GM12878 (cell line): ENCODE results near the gene JPT1. TPM values are rescaled to one million over a fixed set of nuclear protein-coding genes. Genes with fewer than 3 reads are reported as not detected.
A peak's percentile ranks its signal among the peaks of the same experiment; 100 is the strongest.

Experiments used
- ATAC-seq: fragments of 200-7000 bp; cut with Tn5 transposase; 3 replicates; pipeline ENCODE4 v1.9.1; 2020; ENCODE audit warnings: mild to moderate bottlenecking, moderate library complexity
- BruUV-seq: library from RNA; stranded (reverse); fragments of 400-500 nt; replicated peaks from 2 replicates; lab custom pipeline; 2021; lab: Mats Ljungman, UMichigan
- CTCF ChIA-PET: fragments of 300-600 bp; sonication (Branson Sonifier 250); formaldehyde crosslinking; extraction: SDS; loops from one replicate; lab custom pipeline; 2021; ENCODE audit warnings: inconsistent platforms; lab: Yijun Ruan, JAX
- POLR2A ChIA-PET: fragments of 350-600 bp; formaldehyde crosslinking; extraction: SDS; loops from one replicate; lab custom pipeline; 2021; ENCODE audit warnings: inconsistent platforms; lab: Charles Lee
- RAD21 ChIA-PET: fragments of 300-600 bp; sonication (Branson Sonifier 250); formaldehyde crosslinking; loops from one replicate; lab custom pipeline; 2023; ENCODE audit warnings: antibody characterized with exemption; ENCODE audit not compliant: unreplicated experiment; lab: Charles Lee
- SMC1A ChIA-PET: fragments of 300-600 bp; sonication (Branson Sonifier 250); formaldehyde crosslinking; loops from one replicate; lab custom pipeline; 2023; ENCODE audit not compliant: unreplicated experiment, uncharacterized antibody; lab: Charles Lee
- DNase-seq: peaks from one replicate; pipeline ENCODE4 v3.0.0-alpha.2; 2011; ENCODE audit warnings: low read depth, low spot score
- FAIRE-seq: peaks from 3 replicates; lab custom pipeline; 2011; peaks lifted over from hg19 to GRCh38; lab: Jason Lieb, UNC
- H2AFZ ChIP-seq: 2 replicates; pipeline ENCODE4 v1.6.0; 2011; ENCODE audit warnings: low read depth, low read length, control low read depth; ENCODE audit not compliant: control insufficient read depth
- H3K27ac ChIP-seq: 2 replicates; pipeline ENCODE4 v1.5.1; 2011; ENCODE audit warnings: control low read depth; ENCODE audit not compliant: control insufficient read depth, insufficient read depth
- H3K27me3 ChIP-seq, 2 experiments: replicated peaks in 1 of 2; 2 replicates each; pipeline versions ENCODE4 v1.6.0 to v1.6.1; 2011; ENCODE audit warnings: low read length in 1 of 2; ENCODE audit not compliant: control insufficient read depth in 2 of 2, insufficient read depth in 2 of 2
- H3K36me3 ChIP-seq, 2 experiments: 2 replicates each; pipeline ENCODE4 v1.5.1; 2011; ENCODE audit warnings: low read length in 1 of 2; ENCODE audit not compliant: control insufficient read depth in 2 of 2, insufficient read depth in 2 of 2
- H3K4me1 ChIP-seq: 2 replicates; pipeline ENCODE4 v1.6.1; 2011; ENCODE audit warnings: mild to moderate bottlenecking, low read length, moderate library complexity, mixed read lengths; ENCODE audit not compliant: control insufficient read depth, insufficient read depth
- H3K4me2 ChIP-seq: 2 replicates; pipeline ENCODE4 v1.6.0; 2011; ENCODE audit warnings: control low read depth; ENCODE audit not compliant: control insufficient read depth, insufficient read depth
- H3K4me3 ChIP-seq: fragments of 200-600 bp; sonication (generic); 2 replicates; pipeline ENCODE4 v1.5.1; 2016
- H3K79me2 ChIP-seq: 2 replicates; pipeline ENCODE4 v1.6.0; 2011; ENCODE audit warnings: low read length; ENCODE audit not compliant: control insufficient read depth, insufficient read depth
- H3K9ac ChIP-seq: 2 replicates; pipeline ENCODE4 v1.8.0; 2011; ENCODE audit warnings: low read length, control low read depth, mixed read lengths; ENCODE audit not compliant: control insufficient read depth, insufficient read depth
- H3K9me3 ChIP-seq: replicated peaks from 3 replicates; pipeline ENCODE4 v1.5.1; 2011; ENCODE audit warnings: mild to moderate bottlenecking, low read length; ENCODE audit not compliant: control insufficient read depth, insufficient read depth
- H4K20me1 ChIP-seq: 2 replicates; pipeline ENCODE4 v1.6.0; 2011; ENCODE audit not compliant: control insufficient read depth, insufficient read depth
- BACH1 ChIP-seq: fragments of 450-650 bp; IDR thresholded peaks from 2 replicates; pipeline ENCODE4 v1.6.1; 2017; ENCODE audit warnings: mild to moderate bottlenecking, borderline replicate concordance
- BCL11A ChIP-seq: IDR thresholded peaks from 2 replicates; pipeline ENCODE4 v1.6.1; 2011; ENCODE audit warnings: low read depth, low read length
- BRCA1 ChIP-seq: IDR thresholded peaks from 2 replicates; pipeline ENCODE4 v1.6.1; 2011; ENCODE audit warnings: low read depth, low read length, improper control_type of control experiment
- CBX5 ChIP-seq: sonication (generic); IDR thresholded peaks from 2 replicates; pipeline ENCODE4 v1.6.1; 2016; ENCODE audit warnings: low read depth, moderate library complexity, mild to moderate bottlenecking, inconsistent platforms
- DPF2 ChIP-seq: fragments of 450-650 bp; IDR thresholded peaks from 2 replicates; pipeline ENCODE4 v1.6.1; 2017; ENCODE audit warnings: mild to moderate bottlenecking
- MEF2B ChIP-seq: fragments of 450-650 bp; IDR thresholded peaks from 2 replicates; pipeline ENCODE4 v1.6.1; 2018; ENCODE audit warnings: mild to moderate bottlenecking, moderate library complexity; ENCODE audit not compliant: partially characterized antibody, poor library complexity, severe bottlenecking
- NFIC ChIP-seq: IDR thresholded peaks from 2 replicates; pipeline ENCODE4 v1.6.1; 2012; ENCODE audit warnings: low read depth, mild to moderate bottlenecking, inconsistent platforms, low read length, moderate library complexity
- NFXL1 ChIP-seq: fragments of 450-650 bp; IDR thresholded peaks from 2 replicates; pipeline ENCODE4 v1.6.1; 2017; ENCODE audit warnings: antibody characterized with exemption, mild to moderate bottlenecking, borderline replicate concordance
- NR2C1 ChIP-seq: fragments of 450-650 bp; IDR thresholded peaks from 2 replicates; pipeline ENCODE4 v1.6.1; 2017; ENCODE audit warnings: antibody characterized with exemption, mild to moderate bottlenecking, moderate library complexity
- NR2F1 ChIP-seq: fragments of 450-650 bp; conservative IDR thresholded peaks from 2 replicates; pipeline ENCODE4 v1.6.1; 2017; ENCODE audit warnings: mild to moderate bottlenecking
- POLR2AphosphoS2 ChIP-seq: IDR thresholded peaks from 2 replicates; pipeline ENCODE4 v1.6.1; 2011; ENCODE audit warnings: low read depth, mild to moderate bottlenecking, low read length, improper control_type of control experiment, moderate library complexity
- POU2F2 ChIP-seq: IDR thresholded peaks from 3 replicates; pipeline ENCODE4 v1.6.1; 2011; ENCODE audit warnings: low read depth, mild to moderate bottlenecking, low read length, borderline replicate concordance
- SIX5 ChIP-seq: IDR thresholded peaks from 2 replicates; pipeline ENCODE4 v1.6.1; 2011; ENCODE audit warnings: mild to moderate bottlenecking, low read depth, low read length, moderate library complexity; ENCODE audit not compliant: severe bottlenecking
- SPI1 ChIP-seq: IDR thresholded peaks from 2 replicates; pipeline ENCODE4 v1.6.1; 2011; ENCODE audit warnings: low read depth, mild to moderate bottlenecking, low read length, moderate library complexity, borderline replicate concordance; ENCODE audit not compliant: insufficient read depth
- STAT3 ChIP-seq: IDR thresholded peaks from 2 replicates; pipeline ENCODE4 v1.6.1; 2011; ENCODE audit warnings: low read depth, low read length, improper control_type of control experiment
- SUZ12 ChIP-seq: fragments of 200-600 bp; sonication (generic); IDR thresholded peaks from one replicate; pipeline ENCODE4 v1.6.1; 2018; ENCODE audit warnings: antibody characterized with exemption, mild to moderate bottlenecking; ENCODE audit not compliant: unreplicated experiment
- ZNF207 ChIP-seq: fragments of 450-650 bp; IDR thresholded peaks from 2 replicates; pipeline ENCODE4 v1.6.1; 2014; ENCODE audit warnings: antibody characterized with exemption, mild to moderate bottlenecking, borderline replicate concordance
- whole genome bisulfite sequencing: methylation state at CpG from one replicate; pipeline ENCODE4 v1.1.6; 2016; ENCODE audit warnings: low lambda C conversion rate; ENCODE audit not compliant: insufficient replicate concordance, insufficient coverage; ENCODE audit errors: missing lambda C conversion rate; 5-methylcytosine and 5-hydroxymethylcytosine counted together
- in situ Hi-C: fragments of 300-500 bp; cut with MboI; formaldehyde crosslinking; loops from 9 replicates; pipeline ENCODE4 v1.14.3; 2018; ENCODE audit warnings: mixed read lengths
- intact Hi-C: fragments of 100-400 bp; cut with micrococcal nuclease; formaldehyde crosslinking; loops from one replicate; pipeline ENCODE4 v1.14.2; 2022; ENCODE audit not compliant: unreplicated experiment
- polyA plus RNA-seq, 11 experiments: library from polyadenylated mRNA; depleted of rRNA in 4 of 11; unstranded in 6 of 11; stranded (reverse) in 5 of 11; fragments of >200 nt; fragmentation: Nextera tagmentation in 4 of 11; fragmentation: Illumina TruSeq in 1 of 11; extraction: Ambion mirVana in 4 of 11; extraction: Trizol in 1 of 11; gene quantifications; 1 replicate in 1 of 11; 2 replicates in 10 of 11; pipeline versions ENCODE4 v1.2.1 to v1.2.3, GENCODE V29; 2011 to 2016; ENCODE audit warnings: inconsistent platforms in 2 of 11, missing spikeins in 2 of 11, low read depth in 1 of 11
- total RNA-seq, 4 experiments: library from RNA; depleted of rRNA in 3 of 4; stranded (reverse); fragments of >200 nt in 3 of 4; fragmentation: Illumina TruSeq in 1 of 4; extraction: Trizol in 1 of 4; gene quantifications; 2 replicates each; pipeline versions ENCODE4 v1.2.1 to v1.2.3, GENCODE V29; 2013 to 2021
- TF ChIP-seq, protein P1 (sequence below): fragments of 450-650 bp; IDR thresholded peaks from 2 replicates; pipeline ENCODE4 v1.6.1; 2017; ENCODE audit warnings: mild to moderate bottlenecking, moderate library complexity
- TF ChIP-seq, protein P2 (sequence below): fragments of 450-650 bp; IDR thresholded peaks from 2 replicates; pipeline ENCODE4 v1.6.1; 2014; ENCODE audit warnings: mild to moderate bottlenecking

JPT1 gene
- total and polyA plus RNA-seq, 10 of the 15 experiments (the other 5 are each of a cell fraction or from before 2014, with no cell fraction given) = 79.7 to 651 (median 323) TPM

DNA sequence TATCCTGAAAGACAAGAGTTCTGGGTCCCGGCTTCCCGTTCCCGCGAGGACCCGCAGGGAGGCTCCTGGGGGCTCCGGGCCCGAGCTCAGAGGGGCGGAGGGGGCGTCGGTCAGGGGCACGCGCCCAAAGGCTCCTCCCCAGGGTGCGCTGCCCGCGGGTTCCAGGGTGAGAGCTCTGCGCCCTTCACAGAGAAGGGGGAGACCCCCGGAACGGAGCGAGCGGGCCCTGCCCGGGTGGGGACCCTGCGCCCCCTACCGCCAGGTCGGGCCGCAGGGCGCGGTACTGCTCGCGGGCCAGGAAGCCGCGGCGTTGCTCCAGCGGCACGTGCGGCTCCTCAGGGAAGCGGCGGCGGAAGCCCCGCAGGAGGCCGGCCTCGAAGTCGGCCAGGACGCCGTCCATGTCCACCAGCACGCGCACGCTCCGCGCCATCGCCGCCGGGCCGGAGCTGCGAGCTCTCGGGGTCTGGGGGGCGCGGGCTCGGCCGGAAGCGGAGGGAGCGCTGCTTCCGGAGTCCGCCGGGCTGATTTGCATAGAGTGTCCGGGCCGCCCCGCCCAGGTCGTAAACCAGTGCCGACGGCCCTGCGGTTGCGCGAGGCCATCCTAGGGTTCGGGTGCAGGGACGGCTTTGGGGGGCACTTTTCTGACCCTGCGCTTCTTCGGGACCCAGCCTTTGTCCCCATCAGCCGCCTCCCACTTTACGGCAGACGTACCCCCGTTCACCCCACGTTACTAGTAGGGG, 22.9 kb downstream of the JPT1 start, which contains the start of gene NT5C:
NT5C (minus strand) TSS at position 465 of the 740 bp plus-strand sequence; CDS start at position 430, 35 bp downstream.
- ChIA-PET SMC1A (interaction anchor here (0.6 to 6.1 kb wide), 10 partner anchors 16 to 1360 kb away, joined by 3 to 77 read pairs (median 4); partner anchors contain the start of gene MRPL58), POLR2A (interaction anchor here (0.5 to 6.2 kb wide), 13 partner anchors 8 to 137 kb away, joined by 3 to 53 read pairs (median 3); partner anchors contain the start of gene ARMC7), CTCF (interaction anchor here (0.6 to 9.3 kb wide), 26 partner anchors 12 to 170 kb away, joined by 3 to 167 read pairs (median 4); partner anchors contain the start of gene NUP85), RAD21 (interaction anchor here (0.5 to 4.7 kb wide), 14 partner anchors 14 to 170 kb away, joined by 3 to 70 read pairs (median 4); no protein-coding TSS in a partner anchor)
- ATAC-seq (peak; percentile 96), DNase-seq (no peak), FAIRE-seq (peak; percentile 52)
- H3K27ac ChIP-seq = peak within 1 kb of the TSS; percentile 82
- BruUV-seq = no TSS peak
- peak within 1 kb of the TSS; percentile 94 for H3K4me2 ChIP-seq
- no peaks in the 10 kb centered on the region for H4K20me1 ChIP-seq
- peaks cover 21% of the 10 kb centered on the region for H3K79me2 ChIP-seq
- peak within 1 kb of the TSS; percentile 74 for H3K4me3 ChIP-seq
- intact Hi-C loops (loop anchor here (1.0 to 2.0 kb wide), 2 partner anchors 17 to 77 kb away; no protein-coding TSS in a partner anchor), in situ Hi-C loops (no loop called here)
- WGBS = under 1% methylated on average over 65 of the region's 82 CpGs
- no peaks in the 10 kb centered on the region for H3K27me3 ChIP-seq
- peaks cover 14% of the 10 kb centered on the region for H3K4me1 ChIP-seq
- H3K9ac ChIP-seq = peak within 1 kb of the TSS; percentile 75
- peaks cover 3 to 6% of the 10 kb centered on the region in 2 experiments; a peak in 3 of 4 replicates for H3K36me3 ChIP-seq
- H3K9me3 ChIP-seq = no peaks in the 10 kb centered on the region
- H2AFZ ChIP-seq = peak within 1 kb of the TSS; percentile 90
- TF ChIP-seq POLR2AphosphoS2 (0 out of 2 replicates have a peak, but pooled peaks have one; percentile 47), MEF2B (peak; percentile 32), NR2C1 (no peak), BCL11A (no peak), NR2F1 (peak; percentile 86), POU2F2 (peak; percentile 99), BACH1 (peak; percentile 92), ZNF207 (peak; percentile 81), SIX5 (no peak), SPI1 (no peak), STAT3 (no peak), NFIC (no peak), BRCA1 (no peak), NFXL1 (no peak), CBX5 (no peak), SUZ12 (no peak), DPF2 (peak; percentile 93)
- TF ChIP-seq, protein P1, sequence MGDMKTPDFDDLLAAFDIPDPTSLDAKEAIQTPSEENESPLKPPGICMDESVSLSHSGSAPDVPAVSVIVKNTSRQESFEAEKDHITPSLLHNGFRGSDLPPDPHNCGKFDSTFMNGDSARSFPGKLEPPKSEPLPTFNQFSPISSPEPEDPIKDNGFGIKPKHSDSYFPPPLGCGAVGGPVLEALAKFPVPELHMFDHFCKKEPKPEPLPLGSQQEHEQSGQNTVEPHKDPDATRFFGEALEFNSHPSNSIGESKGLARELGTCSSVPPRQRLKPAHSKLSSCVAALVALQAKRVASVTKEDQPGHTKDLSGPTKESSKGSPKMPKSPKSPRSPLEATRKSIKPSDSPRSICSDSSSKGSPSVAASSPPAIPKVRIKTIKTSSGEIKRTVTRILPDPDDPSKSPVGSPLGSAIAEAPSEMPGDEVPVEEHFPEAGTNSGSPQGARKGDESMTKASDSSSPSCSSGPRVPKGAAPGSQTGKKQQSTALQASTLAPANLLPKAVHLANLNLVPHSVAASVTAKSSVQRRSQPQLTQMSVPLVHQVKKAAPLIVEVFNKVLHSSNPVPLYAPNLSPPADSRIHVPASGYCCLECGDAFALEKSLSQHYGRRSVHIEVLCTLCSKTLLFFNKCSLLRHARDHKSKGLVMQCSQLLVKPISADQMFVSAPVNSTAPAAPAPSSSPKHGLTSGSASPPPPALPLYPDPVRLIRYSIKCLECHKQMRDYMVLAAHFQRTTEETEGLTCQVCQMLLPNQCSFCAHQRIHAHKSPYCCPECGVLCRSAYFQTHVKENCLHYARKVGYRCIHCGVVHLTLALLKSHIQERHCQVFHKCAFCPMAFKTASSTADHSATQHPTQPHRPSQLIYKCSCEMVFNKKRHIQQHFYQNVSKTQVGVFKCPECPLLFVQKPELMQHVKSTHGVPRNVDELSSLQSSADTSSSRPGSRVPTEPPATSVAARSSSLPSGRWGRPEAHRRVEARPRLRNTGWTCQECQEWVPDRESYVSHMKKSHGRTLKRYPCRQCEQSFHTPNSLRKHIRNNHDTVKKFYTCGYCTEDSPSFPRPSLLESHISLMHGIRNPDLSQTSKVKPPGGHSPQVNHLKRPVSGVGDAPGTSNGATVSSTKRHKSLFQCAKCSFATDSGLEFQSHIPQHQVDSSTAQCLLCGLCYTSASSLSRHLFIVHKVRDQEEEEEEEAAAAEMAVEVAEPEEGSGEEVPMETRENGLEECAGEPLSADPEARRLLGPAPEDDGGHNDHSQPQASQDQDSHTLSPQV = peak; percentile 90
- TF ChIP-seq, protein P2, sequence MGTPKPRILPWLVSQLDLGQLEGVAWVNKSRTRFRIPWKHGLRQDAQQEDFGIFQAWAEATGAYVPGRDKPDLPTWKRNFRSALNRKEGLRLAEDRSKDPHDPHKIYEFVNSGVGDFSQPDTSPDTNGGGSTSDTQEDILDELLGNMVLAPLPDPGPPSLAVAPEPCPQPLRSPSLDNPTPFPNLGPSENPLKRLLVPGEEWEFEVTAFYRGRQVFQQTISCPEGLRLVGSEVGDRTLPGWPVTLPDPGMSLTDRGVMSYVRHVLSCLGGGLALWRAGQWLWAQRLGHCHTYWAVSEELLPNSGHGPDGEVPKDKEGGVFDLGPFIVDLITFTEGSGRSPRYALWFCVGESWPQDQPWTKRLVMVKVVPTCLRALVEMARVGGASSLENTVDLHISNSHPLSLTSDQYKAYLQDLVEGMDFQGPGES = no peak
